DND-41 (cell line): Measurements from ENCODE around the gene CACNA1F.

Experiments used
- EZH2 ChIP-seq: IDR thresholded peaks from 3 replicates; pipeline ENCODE4 v1.6.1; 2012; ENCODE audit warnings: borderline replicate concordance, low read depth, mild to moderate bottlenecking, moderate library complexity, low read length, inconsistent platforms; ENCODE audit not compliant: severe bottlenecking
- TF ChIP-seq, protein P1 (sequence below): IDR thresholded peaks from 2 replicates; pipeline ENCODE4 v1.5.1; 2012; ENCODE audit warnings: borderline replicate concordance, low read length, moderate library complexity, mild to moderate bottlenecking; ENCODE audit not compliant: poor library complexity, severe bottlenecking; ENCODE audit errors: extremely low read depth

DNA sequence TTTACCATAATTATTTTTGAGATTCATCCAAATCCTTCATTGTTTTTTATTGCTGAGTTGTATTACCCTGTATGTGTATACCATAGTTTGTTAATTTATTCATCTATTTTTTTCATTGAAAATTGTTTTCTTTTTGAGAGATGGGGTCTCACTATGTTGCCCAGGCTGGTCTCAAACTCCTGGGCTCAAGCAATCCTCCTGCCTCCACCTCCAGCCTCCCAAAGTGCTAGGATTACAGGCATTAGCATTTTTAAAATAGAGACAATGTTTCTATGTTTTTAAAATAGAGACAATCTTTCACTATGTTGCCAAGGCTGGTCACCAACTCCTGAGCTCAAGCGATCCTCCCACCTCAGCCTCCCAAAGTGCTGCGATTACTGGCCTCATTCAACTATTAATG is 72.2 kb downstream of the CACNA1F start:
- TF ChIP-seq EZH2: no peak
- TF ChIP-seq, protein P1, sequence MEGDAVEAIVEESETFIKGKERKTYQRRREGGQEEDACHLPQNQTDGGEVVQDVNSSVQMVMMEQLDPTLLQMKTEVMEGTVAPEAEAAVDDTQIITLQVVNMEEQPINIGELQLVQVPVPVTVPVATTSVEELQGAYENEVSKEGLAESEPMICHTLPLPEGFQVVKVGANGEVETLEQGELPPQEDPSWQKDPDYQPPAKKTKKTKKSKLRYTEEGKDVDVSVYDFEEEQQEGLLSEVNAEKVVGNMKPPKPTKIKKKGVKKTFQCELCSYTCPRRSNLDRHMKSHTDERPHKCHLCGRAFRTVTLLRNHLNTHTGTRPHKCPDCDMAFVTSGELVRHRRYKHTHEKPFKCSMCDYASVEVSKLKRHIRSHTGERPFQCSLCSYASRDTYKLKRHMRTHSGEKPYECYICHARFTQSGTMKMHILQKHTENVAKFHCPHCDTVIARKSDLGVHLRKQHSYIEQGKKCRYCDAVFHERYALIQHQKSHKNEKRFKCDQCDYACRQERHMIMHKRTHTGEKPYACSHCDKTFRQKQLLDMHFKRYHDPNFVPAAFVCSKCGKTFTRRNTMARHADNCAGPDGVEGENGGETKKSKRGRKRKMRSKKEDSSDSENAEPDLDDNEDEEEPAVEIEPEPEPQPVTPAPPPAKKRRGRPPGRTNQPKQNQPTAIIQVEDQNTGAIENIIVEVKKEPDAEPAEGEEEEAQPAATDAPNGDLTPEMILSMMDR: no peak
